ENCODE measurements around the gene PTPRA. TPM values are rescaled to one million over a fixed set of nuclear protein-coding genes. Genes with fewer than 3 reads are reported as not detected.
A peak's percentile ranks its signal among the peaks of the same experiment; 100 is the strongest.
"Not testable (repeated sequence)": the region's sequence is repeated elsewhere in the genome, so short reads cannot be mapped to it uniquely, and the experiment has no call there.

Gene PTPRA
- total RNA-seq, 1 donor from 2014 or later = 63.3 TPM

DNA sequence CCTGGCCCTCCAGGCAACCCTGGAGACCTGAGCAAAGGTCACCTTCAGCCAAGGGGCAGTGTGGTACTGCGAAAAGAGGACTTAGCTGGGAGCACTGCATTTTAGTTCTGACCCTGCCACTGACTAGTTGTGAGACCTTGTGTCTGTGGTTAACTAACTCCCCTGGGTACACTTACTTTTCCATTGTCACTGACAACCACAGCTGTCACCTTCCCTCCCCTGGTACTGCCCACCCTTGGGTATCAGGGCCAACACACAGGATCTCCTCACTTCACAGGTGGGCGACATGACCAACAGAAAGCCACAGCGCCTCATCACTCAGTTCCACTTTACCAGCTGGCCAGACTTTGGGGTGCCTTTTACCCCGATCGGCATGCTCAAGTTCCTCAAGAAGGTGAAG is 148.5 kb downstream of the PTPRA start:
- DNase-seq (no peak), ATAC-seq (no peak)
- no peaks in the 10 kb centered on the region for H3K9me3 ChIP-seq
- H3K27me3 ChIP-seq (ENCODE audit: low read depth) = no peaks in the 10 kb centered on the region
- no peak overlapping the region for H3K27ac ChIP-seq
- no peaks in the 10 kb centered on the region for H3K4me1 ChIP-seq
- H3K4me3 ChIP-seq = no peak overlapping the region
- intact Hi-C loops (cut with DNase I) = no loop called here
- TF ChIP-seq, protein P1, sequence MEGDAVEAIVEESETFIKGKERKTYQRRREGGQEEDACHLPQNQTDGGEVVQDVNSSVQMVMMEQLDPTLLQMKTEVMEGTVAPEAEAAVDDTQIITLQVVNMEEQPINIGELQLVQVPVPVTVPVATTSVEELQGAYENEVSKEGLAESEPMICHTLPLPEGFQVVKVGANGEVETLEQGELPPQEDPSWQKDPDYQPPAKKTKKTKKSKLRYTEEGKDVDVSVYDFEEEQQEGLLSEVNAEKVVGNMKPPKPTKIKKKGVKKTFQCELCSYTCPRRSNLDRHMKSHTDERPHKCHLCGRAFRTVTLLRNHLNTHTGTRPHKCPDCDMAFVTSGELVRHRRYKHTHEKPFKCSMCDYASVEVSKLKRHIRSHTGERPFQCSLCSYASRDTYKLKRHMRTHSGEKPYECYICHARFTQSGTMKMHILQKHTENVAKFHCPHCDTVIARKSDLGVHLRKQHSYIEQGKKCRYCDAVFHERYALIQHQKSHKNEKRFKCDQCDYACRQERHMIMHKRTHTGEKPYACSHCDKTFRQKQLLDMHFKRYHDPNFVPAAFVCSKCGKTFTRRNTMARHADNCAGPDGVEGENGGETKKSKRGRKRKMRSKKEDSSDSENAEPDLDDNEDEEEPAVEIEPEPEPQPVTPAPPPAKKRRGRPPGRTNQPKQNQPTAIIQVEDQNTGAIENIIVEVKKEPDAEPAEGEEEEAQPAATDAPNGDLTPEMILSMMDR (IDR thresholded peaks at IDR 0.05) = no peak
- peaks cover 70% of the 10 kb centered on the region for H3K36me3 ChIP-seq

DNA sequence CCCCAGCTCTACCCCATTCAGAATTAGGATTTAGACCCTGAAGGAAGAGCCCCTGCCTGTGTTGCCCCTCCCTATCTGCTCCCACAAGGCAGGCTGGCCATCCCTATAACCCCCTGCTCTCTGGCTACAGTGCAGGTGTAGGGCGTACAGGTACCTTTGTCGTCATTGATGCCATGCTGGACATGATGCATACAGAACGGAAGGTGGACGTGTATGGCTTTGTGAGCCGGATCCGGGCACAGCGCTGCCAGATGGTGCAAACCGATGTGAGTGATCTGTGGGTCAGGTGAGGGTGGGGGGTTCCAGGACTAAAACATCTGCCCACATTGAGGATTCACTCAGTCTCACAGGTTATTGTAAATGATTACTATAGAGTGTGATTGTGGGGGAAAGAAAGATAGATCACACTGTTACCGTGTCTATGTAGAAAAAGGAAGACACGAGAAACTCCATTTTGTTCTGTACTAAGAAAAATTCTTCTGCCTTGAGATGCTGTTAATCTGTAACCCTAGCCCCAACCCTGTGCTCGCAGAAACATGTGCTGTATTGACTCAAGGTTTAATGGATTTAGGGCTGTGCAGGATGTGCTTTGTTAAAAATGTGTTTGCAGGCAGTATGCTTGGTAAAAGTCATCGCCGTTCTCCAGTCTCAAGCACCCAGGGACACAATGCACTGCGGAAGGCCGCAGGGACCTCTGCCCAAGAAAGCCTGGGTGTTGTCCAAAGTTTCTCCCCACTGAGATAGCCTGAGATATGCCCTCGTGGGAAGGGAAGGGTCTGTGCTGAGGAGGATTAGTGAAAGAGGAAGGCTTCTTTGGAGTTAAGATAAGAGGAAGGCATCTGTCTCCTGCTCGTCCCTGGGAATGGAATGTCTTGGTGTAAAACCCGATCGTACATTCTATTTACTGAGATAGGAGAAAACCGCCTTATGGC is 149.5 kb downstream of the PTPRA start:
- DNase-seq; H3K27ac ChIP-seq; intact Hi-C loops (cut with DNase I); H3K9me3 ChIP-seq; H3K4me3 ChIP-seq; H3K27me3 ChIP-seq (ENCODE audit: low read depth); H3K4me1 ChIP-seq: not testable (repeated sequence)
- H3K36me3 ChIP-seq = peaks cover 70% of the 10 kb centered on the region
- peak in 1 of 2 donors; percentile 13 for ATAC-seq

DNA sequence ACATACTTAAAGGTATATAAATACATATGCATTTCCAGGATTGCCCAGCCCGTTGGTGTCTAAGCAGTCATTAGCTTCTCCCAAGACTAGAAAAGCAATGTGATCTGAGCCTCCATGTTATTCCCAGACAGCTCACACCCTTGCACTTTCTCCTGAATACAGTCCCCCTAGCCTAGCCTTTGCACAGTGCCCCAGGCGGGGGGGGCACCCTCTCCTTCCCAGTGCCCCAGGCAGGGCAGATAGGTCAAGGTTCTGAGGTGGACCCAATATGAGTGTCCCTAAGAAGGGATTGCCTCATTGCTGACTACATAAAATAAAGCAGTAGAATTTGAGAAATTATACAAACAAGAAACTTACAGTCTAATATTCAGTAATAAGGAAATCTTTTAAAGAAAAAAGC is 154.7 kb downstream of the PTPRA start:
- no peaks in the 10 kb centered on the region for H3K27me3 ChIP-seq (ENCODE audit: low read depth)
- no peaks in the 10 kb centered on the region for H3K4me1 ChIP-seq
- ATAC-seq (no peak), DNase-seq (no peak)
- TF ChIP-seq, protein P1 (IDR thresholded peaks at IDR 0.05) = no peak
- H3K36me3 ChIP-seq = peaks cover 87% of the 10 kb centered on the region
- intact Hi-C loops (cut with DNase I) = no loop called here
- H3K4me3 ChIP-seq = no peak overlapping the region
- H3K9me3 ChIP-seq = no peaks in the 10 kb centered on the region
- H3K27ac ChIP-seq = no peak overlapping the region

DNA sequence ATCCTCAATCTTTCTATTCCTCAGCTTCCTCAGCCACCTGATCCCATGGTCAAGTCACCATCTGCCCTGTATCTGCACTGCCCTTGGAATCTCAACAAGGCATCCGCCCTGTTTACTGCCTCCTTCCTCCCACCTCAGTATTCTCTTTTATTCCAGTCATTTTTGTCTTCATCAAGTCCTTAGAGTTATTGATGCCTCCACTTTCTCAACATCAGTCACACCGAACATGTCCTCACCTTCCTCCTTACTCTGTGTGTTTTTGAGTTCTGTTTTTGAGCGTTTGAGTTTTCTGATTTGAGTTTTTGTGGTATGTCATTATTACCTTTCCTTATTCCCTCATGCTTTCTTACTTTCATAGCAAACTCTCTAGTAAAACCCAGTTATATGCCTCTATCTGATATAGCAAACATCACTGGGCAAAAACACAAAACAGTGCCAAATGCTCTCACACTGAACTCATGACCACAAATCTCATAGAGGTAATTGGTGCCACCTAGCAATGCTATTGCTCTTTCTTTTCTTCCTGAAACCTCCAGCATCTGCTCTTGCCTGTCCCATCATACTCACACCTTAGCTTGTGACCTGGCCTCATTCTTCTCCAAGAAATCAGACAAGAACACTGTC is 158.4 kb downstream of the PTPRA start:
- ATAC-seq (no peak), DNase-seq (no peak)
- H3K27ac ChIP-seq = no peak overlapping the region
- H3K27me3 ChIP-seq (ENCODE audit: low read depth) = no peaks in the 10 kb centered on the region
- no peak overlapping the region for H3K4me3 ChIP-seq
- intact Hi-C loops (cut with DNase I) = no loop called here
- H3K9me3 ChIP-seq = no peaks in the 10 kb centered on the region
- H3K36me3 ChIP-seq = peaks cover 75% of the 10 kb centered on the region
- H3K4me1 ChIP-seq = no peaks in the 10 kb centered on the region
- TF ChIP-seq, protein P1 (IDR thresholded peaks at IDR 0.05) = no peak

DNA sequence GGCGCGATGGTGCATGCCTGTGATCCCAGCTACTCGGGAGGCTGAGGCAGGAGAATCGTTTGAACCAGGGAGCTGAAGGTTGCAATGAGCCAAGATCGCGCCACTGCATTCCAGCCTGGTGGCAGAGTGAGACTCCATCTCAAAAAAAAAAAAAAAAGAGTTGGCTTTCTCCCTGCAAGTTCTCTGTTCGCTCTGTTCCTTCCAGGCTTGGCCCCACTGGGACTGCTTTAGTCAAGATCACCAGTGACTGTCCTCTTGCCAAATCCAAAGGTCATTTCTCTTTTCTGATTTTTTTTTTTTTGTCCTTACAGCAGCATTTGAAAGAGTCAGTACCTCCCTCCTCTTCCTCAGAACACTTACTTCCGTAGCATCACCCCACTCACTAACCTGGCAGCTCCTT is 159.3 kb downstream of the PTPRA start:
- Histone ChIP-seq H3K27me3 (ENCODE audit: low read depth) (no peaks in the 10 kb centered on the region), H3K4me3 (no peak overlapping the region), H3K36me3 (peaks cover 75% of the 10 kb centered on the region), H3K27ac (no peak overlapping the region), H3K9me3 (no peaks in the 10 kb centered on the region), H3K4me1 (no peaks in the 10 kb centered on the region)
- TF ChIP-seq, protein P1 (IDR thresholded peaks at IDR 0.05) = no peak
- ATAC-seq (no peak), DNase-seq (no peak)
- intact Hi-C loops (cut with DNase I) = no loop called here

DNA sequence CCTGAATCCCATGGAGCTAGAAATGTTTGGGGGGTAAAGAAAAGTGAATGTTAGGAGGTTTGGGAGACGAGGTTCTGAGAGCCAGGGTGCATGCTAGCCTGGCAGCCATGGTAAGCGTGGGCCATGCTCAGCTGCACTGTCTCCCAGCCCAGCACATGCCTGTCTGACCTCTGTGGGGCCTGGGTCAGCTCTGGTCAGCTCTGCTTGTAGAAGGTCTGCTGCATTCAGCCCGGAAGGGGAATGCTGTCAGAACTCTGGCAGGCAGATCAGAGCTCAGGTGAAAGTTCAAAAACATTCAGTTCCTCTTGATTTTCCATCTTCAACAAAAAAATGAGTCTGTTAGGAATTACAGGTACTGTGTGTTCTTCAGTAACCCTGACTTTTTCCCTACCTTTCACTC is 164.4 kb downstream of the PTPRA start:
- H3K36me3 ChIP-seq = peaks cover 63% of the 10 kb centered on the region
- DNase-seq (no peak), ATAC-seq (no peak)
- no peaks in the 10 kb centered on the region for H3K9me3 ChIP-seq
- TF ChIP-seq, protein P1 (IDR thresholded peaks at IDR 0.05) = no peak
- H3K4me1 ChIP-seq = peaks cover 5% of the 10 kb centered on the region
- intact Hi-C loops (cut with DNase I) = no loop called here
- no peak overlapping the region for H3K4me3 ChIP-seq
- H3K27me3 ChIP-seq (ENCODE audit: low read depth) = no peaks in the 10 kb centered on the region
- no peak overlapping the region for H3K27ac ChIP-seq

Data from lower lobe of right lung (tissue), 2 donors.